NB4 (cell line): Measurements from ENCODE around the gene MMP24.

ENCODE experiments used
- CTCF ChIP-seq: IDR thresholded peaks from one replicate; pipeline ENCODE4 v1.5.1; 2012; ENCODE audit warnings: low read depth, low read length
- MYC ChIP-seq: IDR thresholded peaks from 2 replicates; pipeline ENCODE4 v1.6.1; 2011; ENCODE audit warnings: low read depth, low read length
- POLR2A ChIP-seq: IDR thresholded peaks from 2 replicates; pipeline ENCODE4 v1.6.1; 2011; ENCODE audit warnings: mild to moderate bottlenecking; ENCODE audit not compliant: insufficient read length; ENCODE audit errors: extremely low read depth

GRCh38 chr20:35283441-35284266 is 57.2 kb downstream of the MMP24 start:
- TF ChIP-seq CTCF = no peak
- no peak for TF ChIP-seq MYC
- no peak for TF ChIP-seq POLR2A
